Cardiac septum (tissue), 1 donor: ENCODE data around the gene SRSF5. TPM values are rescaled to one million over a fixed set of nuclear protein-coding genes. Genes with fewer than 3 reads are reported as not detected.
A peak's percentile ranks its signal among the peaks of the same experiment; 100 is the strongest.

Source experiments
- DNase-seq: peaks from one replicate; pipeline ENCODE4 v3.0.0-alpha.2; 2020; ENCODE audit warnings: low spot score
- intact Hi-C: fragments of 100-400 bp; cut with DNase I; formaldehyde crosslinking; loops from one replicate; pipeline ENCODE4 v1.14.0; 2022
- total RNA-seq: library from RNA; stranded (reverse); fragmentation: NEBNext Ultra II Directional; extraction: Animal tissue kit (Norgen Biotek cat#: 25700); gene quantifications from one replicate; pipeline ENCODE4 v1.2.1, GENCODE V29; 2021
- donor health status: DM: no; HTN: no; CAD: no.

SRSF5 gene
- total RNA-seq, 1 donor from 2014 or later = 206 TPM

- peak; percentile 97 for DNase-seq
- intact Hi-C loops = loop anchor here (2.0 to 10.0 kb wide), 3 partner anchors 40 to 157 kb away; partner anchors contain the start of gene SUSD6
Observed at GRCh38 chr14:69767369-69767999, 542 bp downstream of the SRSF5 start.

GRCh38 chr14:69768873-69769272, 1.9 kb downstream of the SRSF5 start:
- DNase-seq = no peak
- intact Hi-C loops = loop anchor here (5.0 to 10.0 kb wide), 2 partner anchors 42 to 64 kb away; no protein-coding TSS in a partner anchor

- no peak for DNase-seq
- intact Hi-C loops = loop anchor here (5.0 to 10.0 kb wide), 2 partner anchors 42 to 65 kb away; no protein-coding TSS in a partner anchor
Observed at GRCh38 chr14:69769623-69770022, 2.7 kb downstream of the SRSF5 start.

- no peak for DNase-seq
- intact Hi-C loops = no loop called here
Observed at GRCh38 chr14:69770559-69770958, 3.6 kb downstream of the SRSF5 start.

GRCh38 chr14:69771136-69771535, 4.2 kb downstream of the SRSF5 start:
- intact Hi-C loops = no loop called here
- no peak for DNase-seq

- DNase-seq = no peak
- intact Hi-C loops = no loop called here
Observed at GRCh38 chr14:69772082-69773017, 5.4 kb downstream of the SRSF5 start.

GRCh38 chr14:69773571-69774276, 6.8 kb downstream of the SRSF5 start:
- no peak for DNase-seq
- intact Hi-C loops = no loop called here

- intact Hi-C loops = no loop called here
- DNase-seq = no peak
Observed at GRCh38 chr14:69775012-69775411, 8.1 kb downstream of the SRSF5 start.

GRCh38 chr14:69776875-69777453, 10.0 kb downstream of the SRSF5 start:
- intact Hi-C loops = no loop called here
- no peak for DNase-seq

GRCh38 chr14:69779088-69779487, 12.1 kb downstream of the SRSF5 start:
- no peak for DNase-seq
- intact Hi-C loops = no loop called here

- DNase-seq = no peak
- intact Hi-C loops = no loop called here
Observed at GRCh38 chr14:69780092-69780491, 13.2 kb downstream of the SRSF5 start.

- intact Hi-C loops = no loop called here
- DNase-seq = no peak
Observed at GRCh38 chr14:69780952-69781351, 14.0 kb downstream of the SRSF5 start.

GRCh38 chr14:69784942-69785341, 18.0 kb downstream of the SRSF5 start:
- no peak for DNase-seq
- intact Hi-C loops = no loop called here

- intact Hi-C loops = no loop called here
- DNase-seq = no peak
Observed at GRCh38 chr14:69786603-69787002, 19.7 kb downstream of the SRSF5 start.

GRCh38 chr14:69789118-69789640, 22.2 kb downstream of the SRSF5 start:
- no peak for DNase-seq
- intact Hi-C loops = no loop called here

- no peak for DNase-seq
- intact Hi-C loops = no loop called here
Observed at GRCh38 chr14:69792887-69793421, 26.0 kb downstream of the SRSF5 start.

- DNase-seq = no peak
- intact Hi-C loops = no loop called here
Observed at GRCh38 chr14:69794791-69795190, 27.8 kb downstream of the SRSF5 start.

- DNase-seq = no peak
- intact Hi-C loops = no loop called here
Observed at GRCh38 chr14:69795691-69796090, 28.7 kb downstream of the SRSF5 start.

- DNase-seq = no peak
- intact Hi-C loops = no loop called here
Observed at GRCh38 chr14:69796797-69797500, 30.0 kb downstream of the SRSF5 start, which contains the start of gene SLC10A1. TSS of gene SLC10A1 (minus strand) at chr14:69797241. CDS start at chr14:69797155, 86 bp downstream.
